Measurements from ENCODE around the gene OTC.
A peak's percentile ranks its signal among the peaks of the same experiment; 100 is the strongest.

OTC gene

DNA sequence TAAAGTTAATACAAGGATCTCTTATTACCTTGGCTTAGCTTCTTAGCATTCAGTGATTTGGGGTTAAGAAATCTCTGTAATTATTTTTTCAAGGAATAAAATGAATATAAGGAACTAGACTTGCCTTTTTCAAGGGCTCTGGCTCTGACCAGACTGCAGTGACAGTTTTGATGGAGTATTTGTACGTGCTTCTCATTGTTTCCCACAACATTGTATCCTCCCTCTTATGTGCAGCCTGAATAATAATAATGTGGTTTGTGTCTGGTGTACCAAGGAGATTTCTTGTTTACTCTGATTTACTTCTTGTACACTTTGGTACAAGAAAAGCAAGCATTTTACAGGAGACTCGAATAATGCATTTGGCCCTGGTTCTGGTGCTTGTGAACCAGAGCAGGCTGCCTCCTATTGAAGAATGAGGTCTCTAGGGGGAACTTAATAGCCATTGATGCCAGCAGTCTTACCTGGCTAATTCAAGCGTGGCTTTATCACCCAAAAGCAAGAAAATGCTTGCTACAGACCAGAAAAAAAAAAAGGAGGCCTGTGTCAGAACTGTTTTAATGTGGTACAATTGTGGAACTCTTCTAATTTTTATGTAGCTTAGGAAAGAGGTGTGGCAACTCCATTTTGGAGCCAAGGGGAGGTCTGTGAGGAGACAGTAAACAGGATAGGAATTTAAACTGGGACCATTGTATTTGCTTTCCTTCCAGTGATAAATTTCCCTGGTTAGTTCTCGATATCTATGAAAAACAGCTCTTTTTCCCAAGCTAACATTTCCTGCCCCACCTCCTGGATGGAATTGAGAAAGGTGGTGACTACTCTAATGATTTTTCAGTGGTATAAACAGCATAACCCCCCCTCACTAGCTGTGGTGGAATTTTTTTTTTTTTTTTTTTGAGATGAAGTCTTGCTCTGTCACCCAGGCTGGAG is 5.6 kb downstream of the OTC start:
- no peak for DNase-seq (ENCODE audit: low spot score)

DNA sequence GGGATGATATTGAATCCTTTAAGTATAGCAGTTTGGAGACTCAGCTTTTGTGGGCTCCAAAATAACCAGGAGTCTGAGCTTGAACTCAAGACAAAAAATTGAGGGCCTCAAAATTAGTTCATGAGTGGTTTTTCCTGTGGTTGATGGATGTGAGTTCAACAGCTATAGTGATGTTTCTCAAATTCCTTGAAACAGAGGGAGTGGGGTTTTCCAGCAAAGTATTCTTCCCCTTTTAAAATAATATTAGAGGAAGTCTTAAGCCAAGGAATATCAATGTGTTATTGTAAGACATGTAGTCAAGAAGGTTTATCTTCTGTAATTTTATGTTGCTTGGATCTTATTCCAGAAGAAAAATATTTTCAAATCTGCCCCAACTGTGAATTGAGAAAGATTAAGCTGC is 10.6 kb downstream of the OTC start:
- DNase-seq (ENCODE audit: low spot score): no peak

DNA sequence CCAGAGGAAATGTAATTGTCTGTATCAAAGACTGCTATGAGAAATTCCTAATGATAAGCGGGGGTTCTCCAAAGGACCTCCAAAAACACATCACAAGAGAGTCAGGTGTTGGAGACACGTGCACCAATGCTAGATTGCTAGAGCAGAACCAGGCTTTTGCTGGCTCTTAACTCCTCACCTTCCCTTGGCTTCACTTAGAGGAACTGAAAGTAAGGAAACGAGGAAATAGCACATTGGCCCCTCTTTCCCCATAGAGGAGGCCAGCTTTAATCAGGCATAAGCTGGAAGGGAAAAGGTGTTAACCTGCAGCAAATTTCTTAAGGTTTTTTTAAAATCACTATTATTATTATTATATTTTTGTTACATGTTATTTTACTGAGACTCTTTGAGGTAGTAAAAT is 13.6 kb downstream of the OTC start:
- no peak for DNase-seq (ENCODE audit: low spot score)

DNA sequence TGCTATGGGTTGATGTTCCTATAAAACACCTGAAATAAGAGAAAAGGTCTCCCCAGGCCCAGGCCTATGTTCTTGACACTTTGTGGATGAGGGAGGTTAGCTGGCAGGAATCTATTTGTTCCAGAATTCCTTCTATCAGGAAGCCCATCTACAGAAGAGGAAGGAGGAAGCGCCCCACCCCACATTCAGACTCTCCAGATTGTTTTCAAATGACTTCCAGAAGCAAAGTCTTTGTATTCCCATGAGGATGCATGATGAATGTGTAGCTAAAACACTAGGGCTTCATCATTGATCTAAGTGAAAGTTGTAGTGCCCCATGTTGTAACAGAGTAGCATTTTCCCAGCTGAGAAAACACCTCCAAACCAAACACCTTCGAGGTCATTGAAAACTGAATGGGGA is 16.4 kb downstream of the OTC start:
- no peak for DNase-seq (ENCODE audit: low spot score)

DNA sequence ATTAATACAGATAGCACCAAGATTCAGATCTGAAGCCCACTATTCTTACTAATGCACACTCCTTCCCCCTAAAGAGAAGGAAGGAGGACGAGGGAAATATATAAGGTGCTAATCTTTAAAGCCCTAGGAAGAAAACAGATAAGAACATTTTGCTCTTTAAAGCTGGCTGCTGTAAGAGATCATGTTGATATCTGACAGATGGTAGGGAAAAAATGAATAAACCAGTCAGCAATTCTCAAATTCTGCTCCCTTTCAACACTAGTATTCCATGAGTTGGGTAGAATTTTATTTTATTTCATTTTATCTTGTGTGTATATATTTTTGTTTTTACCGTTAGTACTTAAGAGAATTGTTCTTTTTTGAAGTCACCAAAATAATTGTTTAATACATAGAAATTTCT is 19.2 kb downstream of the OTC start:
- DNase-seq (ENCODE audit: low spot score): no peak

DNA sequence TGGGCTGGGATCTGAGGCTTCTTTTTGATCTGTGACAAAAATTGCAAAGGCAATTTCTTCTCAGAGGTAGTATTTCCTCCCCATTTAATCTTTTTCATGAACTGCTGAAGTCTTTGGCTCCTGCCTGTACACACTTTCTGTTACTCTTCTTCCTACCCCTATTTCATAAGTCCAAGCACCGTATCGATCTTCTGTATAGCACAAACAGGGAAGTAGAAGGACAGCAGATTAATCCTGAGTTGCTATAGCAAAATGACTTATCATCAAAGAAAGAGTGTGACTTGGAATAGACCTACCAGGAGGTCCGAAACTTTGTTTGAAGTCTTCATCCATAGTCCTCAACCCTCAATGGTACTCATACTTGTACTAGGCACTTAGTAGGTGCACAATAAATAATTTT is 22.0 kb downstream of the OTC start:
- DNase-seq (ENCODE audit: low spot score): no peak

DNA sequence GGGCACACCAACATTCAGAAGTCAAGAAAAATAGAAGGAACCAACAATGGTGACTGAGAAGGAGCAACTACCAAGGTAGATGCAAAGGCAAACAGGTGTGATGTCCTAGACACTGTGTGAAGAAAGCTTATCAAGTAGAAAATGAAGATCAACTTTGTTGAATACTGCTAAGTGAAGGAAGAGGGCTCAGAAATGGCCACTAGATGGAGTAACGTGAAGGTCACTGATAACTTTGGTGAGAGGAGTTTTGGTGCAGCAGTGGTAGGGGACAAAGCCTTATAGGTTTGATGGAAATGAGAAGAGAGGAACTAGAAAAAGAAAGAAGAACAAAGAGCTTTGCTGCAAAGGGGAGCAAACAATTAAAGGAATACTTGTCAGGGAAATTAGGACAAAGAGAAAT is 23.5 kb downstream of the OTC start:
- DNase-seq (ENCODE audit: low spot score): no peak

DNA sequence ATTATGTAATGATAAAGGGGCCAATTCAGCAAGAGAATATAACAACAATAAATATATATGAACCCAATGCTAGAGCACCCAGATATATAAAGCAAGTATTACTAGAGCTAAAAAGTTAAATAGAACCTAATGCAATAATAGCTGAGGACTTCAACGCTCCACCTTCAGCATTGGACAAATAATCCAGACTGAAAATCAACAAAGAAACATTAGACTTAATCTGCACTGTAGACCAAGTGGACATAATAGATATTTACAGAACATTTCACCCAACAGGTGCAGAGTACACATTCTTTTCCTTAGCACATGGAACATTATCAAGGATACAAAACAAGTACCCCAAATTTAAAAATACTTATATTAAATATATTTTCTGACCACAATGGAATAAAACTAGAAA is 24.3 kb downstream of the OTC start:
- no peak for DNase-seq (ENCODE audit: low spot score)

DNA sequence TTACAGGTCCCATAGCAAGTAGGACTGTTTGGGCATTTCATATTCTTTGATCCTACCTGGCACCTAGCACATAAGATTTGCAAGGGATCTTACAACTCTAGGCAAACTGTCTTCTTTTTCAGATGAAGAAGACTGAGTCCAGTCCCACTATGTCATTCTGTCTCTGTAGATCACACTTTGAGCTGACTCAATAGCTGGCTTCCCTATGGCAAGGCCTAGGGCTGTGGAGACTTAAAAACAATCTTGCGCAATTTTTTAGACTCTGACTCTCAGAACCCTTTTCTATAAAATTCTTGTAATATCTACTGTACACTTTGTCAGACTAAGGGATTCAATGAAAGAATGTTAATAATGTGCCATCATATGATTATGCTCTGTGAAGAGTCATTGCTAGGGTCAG is 26.7 kb downstream of the OTC start:
- DNase-seq (ENCODE audit: low spot score): no peak

DNA sequence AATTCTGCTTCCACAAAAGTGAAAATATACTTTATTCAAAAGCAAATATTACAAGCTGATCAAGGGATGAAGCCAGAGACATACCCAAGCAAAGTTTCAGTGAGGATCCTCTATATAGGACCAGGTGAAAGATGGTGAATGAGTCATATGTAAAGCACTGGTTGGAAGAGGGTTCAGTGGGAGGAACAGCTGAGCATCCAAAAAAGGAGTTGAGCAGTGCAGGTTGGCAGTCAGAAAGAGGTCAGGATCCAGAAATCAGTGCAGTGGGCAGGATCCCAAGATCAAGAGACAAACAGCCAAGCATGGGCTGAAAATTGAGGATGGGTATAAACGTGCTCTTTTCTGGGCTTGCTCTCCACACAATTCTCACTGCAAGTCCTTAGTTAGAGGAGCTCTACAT is 30.3 kb downstream of the OTC start:
- DNase-seq (ENCODE audit: low spot score): no peak

DNA sequence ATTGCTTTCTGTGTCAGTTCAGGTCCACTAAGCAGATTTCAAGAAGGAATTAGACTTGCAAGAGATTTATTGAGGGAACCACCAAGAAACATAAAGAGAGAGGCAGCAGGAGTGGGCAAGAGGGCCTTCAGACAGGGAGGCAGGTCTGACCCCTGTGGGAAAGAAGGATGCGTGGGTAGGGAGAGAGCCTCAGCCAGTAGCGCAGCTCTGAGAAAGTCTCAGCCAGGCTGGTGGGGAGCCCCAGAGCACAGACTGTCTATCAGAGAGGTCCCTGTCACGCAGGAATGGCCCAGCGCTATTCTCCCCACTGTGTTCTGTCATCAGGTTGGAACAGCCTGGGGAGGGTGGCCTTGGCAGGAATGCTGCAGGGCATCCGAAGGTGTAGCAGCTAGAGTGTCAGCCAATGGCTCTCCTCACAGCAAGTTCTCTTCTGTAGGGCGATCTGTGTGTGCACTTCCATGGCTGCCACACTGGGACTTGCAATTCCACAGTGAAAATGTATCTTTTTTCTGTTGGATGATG is 48.0 kb downstream of the OTC start:
- DNase-seq (ENCODE audit: low spot score): no peak

DNA sequence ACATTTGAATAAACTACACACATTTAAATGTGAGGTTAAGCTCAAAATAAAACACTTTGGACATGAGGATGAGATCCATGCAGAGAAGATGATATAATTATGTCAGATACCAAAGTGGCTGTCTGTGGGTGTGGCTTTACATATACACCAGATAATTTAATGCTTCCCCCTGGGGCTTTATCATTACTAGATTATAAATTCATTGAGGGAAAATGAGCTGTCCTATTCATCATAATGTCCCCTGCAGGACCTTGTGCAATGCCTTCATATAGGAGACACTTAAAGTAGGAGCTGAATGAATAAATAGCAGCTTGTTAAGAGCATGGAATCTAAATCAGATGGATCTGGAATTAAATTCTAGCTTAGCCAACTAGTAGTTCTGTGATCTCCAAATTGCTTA is 49.7 kb downstream of the OTC start:
- DNase-seq (ENCODE audit: low spot score): no peak

DNA sequence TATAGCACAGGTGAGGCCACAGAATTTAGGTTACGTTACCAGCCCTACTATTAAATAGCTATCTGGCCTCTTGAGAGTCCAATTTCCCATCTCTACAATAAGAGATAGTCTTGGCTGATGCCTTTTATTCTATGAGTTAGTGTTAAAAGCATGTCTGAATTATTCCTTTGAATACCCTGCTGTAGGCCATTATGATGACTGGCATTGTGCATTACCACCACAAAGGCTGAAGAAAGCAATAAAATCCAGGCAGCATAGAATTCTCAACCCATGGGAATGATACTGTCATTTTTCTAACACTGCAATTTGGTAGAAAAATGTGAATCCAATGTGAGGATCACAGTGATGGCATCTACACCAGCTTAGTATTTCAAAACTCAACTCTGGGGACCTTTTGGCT is 51.4 kb downstream of the OTC start:
- DNase-seq (ENCODE audit: low spot score): no peak

DNA sequence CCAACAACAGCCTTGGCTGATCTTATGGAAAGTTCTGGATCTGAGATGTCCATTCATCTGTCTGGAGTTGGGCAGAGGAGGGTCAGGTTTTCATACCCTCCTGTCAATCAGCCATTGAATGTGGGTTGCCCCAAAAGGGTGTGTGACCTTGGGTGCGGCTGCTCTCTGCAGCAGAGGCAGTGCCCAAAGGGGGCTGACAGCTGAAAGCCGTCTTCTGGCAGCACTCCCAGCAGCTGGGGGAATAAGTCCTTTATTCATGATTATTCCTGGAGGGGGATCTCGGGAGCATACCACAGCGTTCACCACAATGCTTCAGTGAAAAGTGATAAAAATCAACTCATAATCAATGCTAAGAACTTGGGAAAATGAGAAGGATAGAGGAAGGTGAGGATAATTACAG is 54.7 kb downstream of the OTC start:
- DNase-seq (ENCODE audit: low spot score): no peak

DNA sequence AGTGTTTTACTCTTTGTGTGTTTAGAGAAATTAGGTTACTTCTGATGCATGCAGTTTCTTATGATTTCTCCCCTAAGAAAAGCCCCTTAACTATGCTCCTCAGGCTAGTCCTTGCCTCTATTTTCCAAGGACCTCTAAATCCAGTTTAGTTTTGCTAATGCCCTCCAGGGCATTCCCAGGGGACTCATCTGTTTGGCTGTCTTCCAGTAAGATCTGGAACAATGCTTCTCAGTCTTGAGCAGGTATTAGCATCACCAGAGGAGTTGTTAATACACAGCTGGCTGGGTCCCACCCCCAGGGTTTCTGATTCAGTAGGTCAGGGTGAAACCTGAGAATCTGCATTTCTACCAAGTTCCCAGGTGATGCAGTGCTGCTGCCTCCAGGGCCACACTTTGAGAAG is 56.9 kb downstream of the OTC start:
- no peak for DNase-seq (ENCODE audit: low spot score)

DNA sequence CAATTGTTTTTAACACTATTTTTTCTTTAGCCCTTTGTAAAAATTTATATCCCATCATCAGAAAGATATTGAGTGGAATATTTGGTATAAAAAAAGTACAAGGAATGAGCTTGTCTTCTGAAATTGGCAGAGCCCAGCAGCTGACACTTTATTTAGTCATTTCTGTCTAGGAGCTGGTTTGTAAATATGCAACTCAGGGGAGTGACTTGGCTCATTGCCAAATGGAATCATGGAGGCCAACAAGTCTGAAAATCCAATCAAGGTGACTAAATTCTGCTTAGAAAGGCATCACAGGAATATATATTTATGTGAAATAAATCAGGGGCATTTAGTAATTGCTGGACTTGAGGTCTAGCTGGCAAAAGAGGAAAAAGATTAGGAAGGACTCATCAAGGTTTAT is 74.4 kb downstream of the OTC start:
- no peak for DNase-seq (ENCODE audit: low spot score)

DNA sequence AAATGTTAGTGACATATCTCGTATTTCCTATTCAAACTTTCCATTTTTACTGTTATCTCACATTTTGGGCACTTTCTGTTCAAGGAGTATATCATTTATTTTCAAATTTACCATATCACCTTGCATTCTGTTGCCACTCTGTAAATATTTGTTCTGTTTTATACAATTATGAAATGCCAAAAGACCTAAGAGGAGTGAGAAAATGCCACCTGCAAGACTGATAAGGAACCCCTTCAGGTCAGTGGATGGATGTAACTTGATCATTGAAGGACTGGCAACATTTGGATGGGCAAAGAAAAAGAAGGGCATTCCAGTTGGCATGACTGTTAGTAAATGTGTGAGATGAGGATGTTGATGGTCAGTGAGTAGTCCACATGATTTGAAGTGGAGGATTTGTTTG is 79.1 kb downstream of the OTC start:
- DNase-seq (ENCODE audit: low spot score): no peak

DNA sequence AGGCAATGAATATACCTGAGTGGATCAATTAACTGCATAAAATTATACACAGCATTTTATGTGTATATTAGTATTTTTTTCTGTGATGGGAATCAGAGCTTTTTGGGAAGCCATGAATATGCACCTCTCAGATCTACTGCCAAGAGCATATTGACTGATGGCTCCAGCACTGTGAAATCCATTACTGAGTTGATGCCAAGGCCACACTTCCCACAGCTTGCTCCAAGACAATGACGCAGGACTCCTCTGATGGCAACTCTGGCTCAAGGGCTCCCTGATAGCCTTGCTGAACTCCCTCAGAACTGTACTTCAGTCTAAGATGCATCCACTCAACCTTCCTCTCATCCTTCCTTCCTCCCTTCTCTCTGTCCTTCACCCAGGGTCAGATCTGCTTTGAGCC is 82.7 kb downstream of the OTC start:
- no peak for DNase-seq (ENCODE audit: low spot score)

DNA sequence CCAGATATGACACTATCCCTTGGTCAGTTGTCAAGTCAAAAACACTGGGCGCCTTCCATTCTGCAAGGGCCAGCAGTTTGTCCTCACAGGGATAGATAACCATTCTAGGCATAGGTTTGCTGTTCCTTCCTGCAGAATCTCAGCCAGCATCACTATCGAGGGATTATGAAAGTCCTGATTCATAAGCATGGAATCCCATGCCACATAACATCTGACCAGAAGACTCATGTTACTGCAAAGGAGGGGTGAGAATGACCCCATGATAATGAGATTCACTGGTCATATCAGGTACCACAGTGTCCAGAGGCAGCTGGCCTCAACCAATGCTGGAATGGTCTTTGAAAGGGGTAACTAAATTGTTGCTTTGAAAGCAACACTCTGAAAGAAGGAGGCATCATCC is 84.7 kb downstream of the OTC start:
- DNase-seq (ENCODE audit: low spot score): no peak

DNA sequence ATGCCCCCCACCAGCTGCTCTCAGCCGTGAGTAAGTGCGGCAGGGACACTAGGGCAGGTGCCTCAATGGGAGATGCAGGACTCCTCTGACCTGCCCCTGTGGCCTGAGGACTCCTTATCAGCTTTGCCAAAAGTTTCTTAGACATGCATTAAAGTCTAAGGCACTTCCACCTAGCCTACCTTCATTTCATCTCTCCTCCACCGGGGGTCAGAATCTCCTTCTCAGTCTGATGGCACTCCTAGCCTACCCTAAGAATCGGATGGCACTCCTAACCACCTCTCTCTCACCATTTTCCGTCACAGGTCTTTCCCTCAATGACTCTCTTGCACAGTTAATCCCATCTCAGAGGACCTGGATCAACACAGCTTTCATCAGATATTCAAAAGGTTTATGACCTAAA is 85.9 kb downstream of the OTC start:
- peak; percentile 6 for DNase-seq (ENCODE audit: low spot score)

DNA sequence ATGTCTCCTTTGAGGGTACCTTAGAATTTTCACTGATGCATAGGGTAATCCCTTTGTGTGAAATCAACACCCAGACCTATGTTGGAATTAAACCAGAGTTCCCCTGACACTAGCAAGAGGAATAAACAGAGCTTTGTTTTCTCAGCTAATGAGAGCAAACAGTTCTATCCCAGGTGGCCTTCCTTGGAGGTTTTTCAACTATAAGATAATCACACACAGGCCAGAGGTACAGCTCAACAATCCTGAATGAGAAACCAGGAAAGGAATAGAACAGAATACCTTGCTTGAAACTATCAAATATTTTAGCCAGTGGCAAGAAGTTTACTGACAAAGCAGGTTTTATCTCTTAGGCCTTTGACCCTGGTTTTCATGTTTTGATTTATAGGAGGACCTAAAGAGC is 100.2 kb downstream of the OTC start:
- DNase-seq (ENCODE audit: low spot score): no peak

DNA sequence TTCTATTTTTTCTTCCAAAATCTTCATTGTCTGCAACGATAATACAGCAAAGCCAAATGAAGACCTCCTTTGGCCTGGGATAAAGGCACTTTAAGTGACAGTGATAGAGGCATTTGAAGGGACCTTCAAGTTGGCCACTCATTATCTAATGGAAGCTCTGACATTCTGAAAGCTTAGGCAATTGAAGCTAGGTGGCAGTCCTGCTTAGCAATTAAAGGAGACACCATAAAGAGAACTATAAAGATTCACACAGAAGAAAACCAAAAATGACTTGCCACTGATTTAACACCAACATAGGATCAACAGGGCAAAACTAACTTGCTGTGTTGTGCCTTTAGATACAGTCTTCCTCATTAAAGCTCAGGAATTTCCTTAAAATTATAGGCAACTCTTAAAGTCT is 105.7 kb downstream of the OTC start:
- DNase-seq (ENCODE audit: low spot score): no peak

DNA sequence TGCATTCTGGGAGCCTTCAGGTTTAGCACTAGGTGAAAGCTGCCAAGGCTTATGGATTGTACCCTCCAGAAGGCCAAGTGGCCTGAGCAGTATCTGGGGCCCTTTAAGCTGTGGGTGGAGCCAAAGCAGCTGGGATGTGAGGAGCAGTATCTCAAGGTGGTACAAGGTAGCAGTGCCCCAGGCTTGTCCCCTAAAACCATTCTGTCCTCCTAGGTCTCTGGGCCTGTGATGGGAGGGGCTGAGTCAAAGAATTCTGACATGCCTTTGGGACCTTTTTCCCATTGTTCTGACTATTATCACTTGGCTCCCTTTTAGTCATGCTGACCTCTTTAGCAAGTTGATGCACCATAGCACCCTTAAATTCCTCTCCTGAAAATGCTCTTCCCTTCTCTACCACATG is 109.9 kb downstream of the OTC start:
- DNase-seq (ENCODE audit: low spot score): no peak

DNA sequence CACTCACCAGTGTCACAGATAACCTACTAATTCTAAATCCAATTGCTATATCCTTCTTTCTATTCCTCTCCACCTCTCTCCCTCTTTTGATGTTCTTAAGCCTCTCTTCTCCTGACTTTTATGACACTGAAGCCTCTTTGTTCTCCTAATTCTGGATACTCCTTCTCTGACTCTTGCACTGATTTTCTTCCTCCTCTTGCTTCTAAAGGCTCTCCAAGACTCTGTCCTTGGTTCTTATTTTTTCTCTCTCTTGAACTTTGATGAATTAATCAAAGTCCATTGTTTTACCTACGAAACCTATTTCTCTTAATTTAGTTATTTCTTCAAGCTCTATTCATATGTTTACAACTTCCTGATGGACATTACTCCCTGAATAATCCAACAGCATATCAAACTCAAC is 113.3 kb downstream of the OTC start:
- no peak for DNase-seq (ENCODE audit: low spot score)

Data from HuH-7 (cell line).